Measurements from ENCODE around the gene CEP89. TPM values are rescaled to one million over a fixed set of nuclear protein-coding genes. Genes with fewer than 3 reads are reported as not detected.
A peak's percentile ranks its signal among the peaks of the same experiment; 100 is the strongest.

CEP89 gene
- total RNA-seq, 1 experiment from 2014 or later: 21.1 TPM

DNA sequence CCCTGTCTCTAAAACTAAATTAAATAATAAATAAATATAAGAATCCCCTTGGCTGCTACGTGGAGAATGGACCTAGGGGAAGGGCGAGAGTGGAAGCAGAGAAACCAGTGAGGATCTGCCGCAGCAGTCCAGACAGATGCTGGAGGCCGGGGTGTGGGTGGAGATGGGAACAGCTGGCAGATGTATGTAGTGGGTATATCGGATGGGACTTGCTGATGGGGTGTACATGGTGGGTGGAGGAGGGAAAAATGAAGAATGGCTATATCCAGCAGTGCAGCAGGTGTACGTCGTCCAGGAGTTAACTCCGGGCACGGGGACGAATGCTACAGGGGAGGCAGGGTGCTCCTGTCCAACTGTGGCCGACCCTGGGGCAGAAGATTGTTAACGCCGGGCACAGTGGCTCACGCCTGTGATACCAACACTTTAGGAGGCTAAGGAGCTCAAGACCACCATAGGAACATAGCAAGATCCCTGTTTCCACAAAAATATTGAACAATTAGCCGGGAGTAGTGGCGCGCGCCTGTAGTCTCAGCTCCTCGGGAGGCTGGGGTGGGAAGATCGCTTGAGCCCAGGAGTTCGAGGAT, 654 bp downstream of the CEP89 start:
- H3K27me3 Mint-ChIP-seq (ENCODE audit: low read depth): no peaks in the 10 kb centered on the region; the same call in 1 of the 2 replicates
- no peak for DNase-seq (ENCODE audit: low spot score)
- H3K9me3 Mint-ChIP-seq: no peaks in the 10 kb centered on the region
- H3K4me1 Mint-ChIP-seq: peaks cover 3% of the 10 kb centered on the region; the same call in 1 of the 2 replicates
- peak overlapping the region; percentile 97 for H3K4me3 Mint-ChIP-seq
- TF ChIP-seq SMAD3 (CRISPR knock-in tag; IDR thresholded peaks at IDR 0.05; ENCODE audit: borderline replicate concordance): no peak
- TF ChIP-seq, protein P1, sequence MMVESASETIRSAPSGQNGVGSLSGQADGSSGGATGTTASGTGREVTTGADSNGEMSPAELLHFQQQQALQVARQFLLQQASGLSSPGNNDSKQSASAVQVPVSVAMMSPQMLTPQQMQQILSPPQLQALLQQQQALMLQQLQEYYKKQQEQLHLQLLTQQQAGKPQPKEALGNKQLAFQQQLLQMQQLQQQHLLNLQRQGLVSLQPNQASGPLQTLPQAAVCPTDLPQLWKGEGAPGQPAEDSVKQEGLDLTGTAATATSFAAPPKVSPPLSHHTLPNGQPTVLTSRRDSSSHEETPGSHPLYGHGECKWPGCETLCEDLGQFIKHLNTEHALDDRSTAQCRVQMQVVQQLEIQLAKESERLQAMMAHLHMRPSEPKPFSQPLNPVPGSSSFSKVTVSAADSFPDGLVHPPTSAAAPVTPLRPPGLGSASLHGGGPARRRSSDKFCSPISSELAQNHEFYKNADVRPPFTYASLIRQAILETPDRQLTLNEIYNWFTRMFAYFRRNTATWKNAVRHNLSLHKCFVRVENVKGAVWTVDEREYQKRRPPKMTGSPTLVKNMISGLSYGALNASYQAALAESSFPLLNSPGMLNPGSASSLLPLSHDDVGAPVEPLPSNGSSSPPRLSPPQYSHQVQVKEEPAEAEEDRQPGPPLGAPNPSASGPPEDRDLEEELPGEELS (CRISPR knock-in tag; IDR thresholded peaks at IDR 0.05): no peak
- TF ChIP-seq SMAD4 (CRISPR knock-in tag; IDR thresholded peaks at IDR 0.05): no peak
- TF ChIP-seq, protein P2, sequence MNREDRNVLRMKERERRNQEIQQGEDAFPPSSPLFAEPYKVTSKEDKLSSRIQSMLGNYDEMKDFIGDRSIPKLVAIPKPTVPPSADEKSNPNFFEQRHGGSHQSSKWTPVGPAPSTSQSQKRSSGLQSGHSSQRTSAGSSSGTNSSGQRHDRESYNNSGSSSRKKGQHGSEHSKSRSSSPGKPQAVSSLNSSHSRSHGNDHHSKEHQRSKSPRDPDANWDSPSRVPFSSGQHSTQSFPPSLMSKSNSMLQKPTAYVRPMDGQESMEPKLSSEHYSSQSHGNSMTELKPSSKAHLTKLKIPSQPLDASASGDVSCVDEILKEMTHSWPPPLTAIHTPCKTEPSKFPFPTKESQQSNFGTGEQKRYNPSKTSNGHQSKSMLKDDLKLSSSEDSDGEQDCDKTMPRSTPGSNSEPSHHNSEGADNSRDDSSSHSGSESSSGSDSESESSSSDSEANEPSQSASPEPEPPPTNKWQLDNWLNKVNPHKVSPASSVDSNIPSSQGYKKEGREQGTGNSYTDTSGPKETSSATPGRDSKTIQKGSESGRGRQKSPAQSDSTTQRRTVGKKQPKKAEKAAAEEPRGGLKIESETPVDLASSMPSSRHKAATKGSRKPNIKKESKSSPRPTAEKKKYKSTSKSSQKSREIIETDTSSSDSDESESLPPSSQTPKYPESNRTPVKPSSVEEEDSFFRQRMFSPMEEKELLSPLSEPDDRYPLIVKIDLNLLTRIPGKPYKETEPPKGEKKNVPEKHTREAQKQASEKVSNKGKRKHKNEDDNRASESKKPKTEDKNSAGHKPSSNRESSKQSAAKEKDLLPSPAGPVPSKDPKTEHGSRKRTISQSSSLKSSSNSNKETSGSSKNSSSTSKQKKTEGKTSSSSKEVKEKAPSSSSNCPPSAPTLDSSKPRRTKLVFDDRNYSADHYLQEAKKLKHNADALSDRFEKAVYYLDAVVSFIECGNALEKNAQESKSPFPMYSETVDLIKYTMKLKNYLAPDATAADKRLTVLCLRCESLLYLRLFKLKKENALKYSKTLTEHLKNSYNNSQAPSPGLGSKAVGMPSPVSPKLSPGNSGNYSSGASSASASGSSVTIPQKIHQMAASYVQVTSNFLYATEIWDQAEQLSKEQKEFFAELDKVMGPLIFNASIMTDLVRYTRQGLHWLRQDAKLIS (CRISPR knock-in tag; IDR thresholded peaks at IDR 0.05; ENCODE audit: borderline replicate concordance): no peak
- no peak for TF ChIP-seq MXD4 (CRISPR knock-in tag; IDR thresholded peaks at IDR 0.05; ENCODE audit: borderline replicate concordance)
- no peak for TF ChIP-seq ZNF423 (CRISPR knock-in tag; IDR thresholded peaks at IDR 0.05)
- TF ChIP-seq ESRRA (CRISPR knock-in tag; IDR thresholded peaks at IDR 0.05; ENCODE audit: borderline replicate concordance): no peak
- TF ChIP-seq PRRX2 (CRISPR knock-in tag; IDR thresholded peaks at IDR 0.05): no peak
- no peak for TF ChIP-seq GTF2I (CRISPR knock-in tag; conservative IDR thresholded peaks at IDR 0.05)
- TF ChIP-seq ZNF263 (CRISPR knock-in tag; IDR thresholded peaks at IDR 0.05; ENCODE audit: low read depth): no peak
- no peak for TF ChIP-seq NR2C2 (CRISPR knock-in tag; IDR thresholded peaks at IDR 0.05)
- TF ChIP-seq FOXJ3 (CRISPR knock-in tag; IDR thresholded peaks at IDR 0.05; ENCODE audit: borderline replicate concordance): no peak
- no peak for ATAC-seq
- ChIA-PET POLR2A (no interaction called here), CTCF (interaction anchor here (0.9 to 2.0 kb wide), 5 partner anchors 61 to 213 kb away, joined by 3 to 6 read pairs (median 4); partner anchors contain the start of gene SLC7A9)
- peak overlapping the region; percentile 49; the same call in 1 of the 2 replicates for H3K27ac Mint-ChIP-seq
- peaks cover 5% of the 10 kb centered on the region; the same call in 1 of the 2 replicates for H3K36me3 Mint-ChIP-seq

DNA sequence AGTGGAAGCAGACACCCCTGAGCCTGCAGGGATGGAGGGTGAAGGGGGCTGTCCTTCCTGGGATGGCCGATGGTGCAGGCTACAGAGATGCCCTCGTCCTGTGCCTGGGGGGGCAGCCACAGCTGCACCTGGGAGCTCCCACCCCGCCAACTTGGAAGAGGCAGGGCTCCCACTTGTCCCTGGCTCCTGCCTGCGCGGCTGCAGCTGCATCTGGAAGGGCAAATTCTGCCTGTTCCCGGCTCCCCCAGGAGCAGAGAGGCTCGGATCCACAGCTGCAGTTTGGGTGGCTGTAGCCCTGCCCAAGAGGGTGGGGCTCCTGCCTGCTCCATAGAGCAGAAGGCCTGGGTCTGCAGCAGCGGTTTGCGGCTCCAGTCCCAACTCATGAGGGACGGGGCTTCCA, 2.2 kb downstream of the CEP89 start:
- POLR2A ChIA-PET: no interaction called here

More for the DNA sequence above, 2.2 kb downstream of the CEP89 start:
- Mint-ChIP-seq H3K36me3 (no peaks in the 10 kb centered on the region; the same call in 1 of the 2 replicates), H3K27me3 (ENCODE audit: low read depth) (no peaks in the 10 kb centered on the region; the same call in 1 of the 2 replicates), H3K27ac (no peak overlapping the region), H3K9me3 (no peaks in the 10 kb centered on the region), H3K4me1 (peaks cover 3% of the 10 kb centered on the region; the same call in 1 of the 2 replicates), H3K4me3 (peak overlapping the region; percentile 40)
- TF ChIP-seq, protein P3, sequence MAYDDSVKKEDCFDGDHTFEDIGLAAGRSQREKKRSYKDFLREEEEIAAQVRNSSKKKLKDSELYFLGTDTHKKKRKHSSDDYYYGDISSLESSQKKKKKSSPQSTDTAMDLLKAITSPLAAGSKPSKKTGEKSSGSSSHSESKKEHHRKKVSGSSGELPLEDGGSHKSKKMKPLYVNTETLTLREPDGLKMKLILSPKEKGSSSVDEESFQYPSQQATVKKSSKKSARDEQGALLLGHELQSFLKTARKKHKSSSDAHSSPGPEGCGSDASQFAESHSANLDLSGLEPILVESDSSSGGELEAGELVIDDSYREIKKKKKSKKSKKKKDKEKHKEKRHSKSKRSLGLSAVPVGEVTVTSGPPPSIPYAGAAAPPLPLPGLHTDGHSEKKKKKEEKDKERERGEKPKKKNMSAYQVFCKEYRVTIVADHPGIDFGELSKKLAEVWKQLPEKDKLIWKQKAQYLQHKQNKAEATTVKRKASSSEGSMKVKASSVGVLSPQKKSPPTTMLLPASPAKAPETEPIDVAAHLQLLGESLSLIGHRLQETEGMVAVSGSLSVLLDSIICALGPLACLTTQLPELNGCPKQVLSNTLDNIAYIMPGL (CRISPR knock-in tag; IDR thresholded peaks at IDR 0.05): no peak
- TF ChIP-seq ZNF317 (CRISPR knock-in tag; IDR thresholded peaks at IDR 0.05; ENCODE audit: borderline replicate concordance, low read depth) (no peak), FOXK1 (CRISPR knock-in tag; IDR thresholded peaks at IDR 0.05) (no peak), RELA (CRISPR knock-in tag; IDR thresholded peaks at IDR 0.05; ENCODE audit: borderline replicate concordance) (no peak), ATF1 (CRISPR knock-in tag; IDR thresholded peaks at IDR 0.05) (no peak), GABPB1 (CRISPR knock-in tag; IDR thresholded peaks at IDR 0.05) (no peak)
- TF ChIP-seq, protein P4, sequence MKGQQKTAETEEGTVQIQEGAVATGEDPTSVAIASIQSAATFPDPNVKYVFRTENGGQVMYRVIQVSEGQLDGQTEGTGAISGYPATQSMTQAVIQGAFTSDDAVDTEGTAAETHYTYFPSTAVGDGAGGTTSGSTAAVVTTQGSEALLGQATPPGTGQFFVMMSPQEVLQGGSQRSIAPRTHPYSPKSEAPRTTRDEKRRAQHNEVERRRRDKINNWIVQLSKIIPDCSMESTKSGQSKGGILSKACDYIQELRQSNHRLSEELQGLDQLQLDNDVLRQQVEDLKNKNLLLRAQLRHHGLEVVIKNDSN (CRISPR knock-in tag; IDR thresholded peaks at IDR 0.05): no peak
- TF ChIP-seq, protein P5, sequence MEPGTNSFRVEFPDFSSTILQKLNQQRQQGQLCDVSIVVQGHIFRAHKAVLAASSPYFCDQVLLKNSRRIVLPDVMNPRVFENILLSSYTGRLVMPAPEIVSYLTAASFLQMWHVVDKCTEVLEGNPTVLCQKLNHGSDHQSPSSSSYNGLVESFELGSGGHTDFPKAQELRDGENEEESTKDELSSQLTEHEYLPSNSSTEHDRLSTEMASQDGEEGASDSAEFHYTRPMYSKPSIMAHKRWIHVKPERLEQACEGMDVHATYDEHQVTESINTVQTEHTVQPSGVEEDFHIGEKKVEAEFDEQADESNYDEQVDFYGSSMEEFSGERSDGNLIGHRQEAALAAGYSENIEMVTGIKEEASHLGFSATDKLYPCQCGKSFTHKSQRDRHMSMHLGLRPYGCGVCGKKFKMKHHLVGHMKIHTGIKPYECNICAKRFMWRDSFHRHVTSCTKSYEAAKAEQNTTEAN (CRISPR knock-in tag; IDR thresholded peaks at IDR 0.05): no peak
- no peak for DNase-seq (ENCODE audit: low spot score)
- CTCF ChIA-PET: no interaction called here
- no peak for ATAC-seq
